Ishikawa (cell line): ENCODE measurements around the gene NFKBIA.

Experiments
- CEBPB ChIP-seq: IDR thresholded peaks from 2 replicates; pipeline ENCODE4 v1.6.1; 2012
- REST ChIP-seq: IDR thresholded peaks from 2 replicates; pipeline ENCODE4 v1.6.1; 2012; ENCODE audit warnings: low read depth, mild to moderate bottlenecking
- TCF12 ChIP-seq: IDR thresholded peaks from 2 replicates; pipeline ENCODE4 v1.6.1; 2012; ENCODE audit warnings: low read depth
- TF ChIP-seq, protein P1 (sequence below): IDR thresholded peaks from 2 replicates; pipeline ENCODE4 v1.6.1; 2012

DNA sequence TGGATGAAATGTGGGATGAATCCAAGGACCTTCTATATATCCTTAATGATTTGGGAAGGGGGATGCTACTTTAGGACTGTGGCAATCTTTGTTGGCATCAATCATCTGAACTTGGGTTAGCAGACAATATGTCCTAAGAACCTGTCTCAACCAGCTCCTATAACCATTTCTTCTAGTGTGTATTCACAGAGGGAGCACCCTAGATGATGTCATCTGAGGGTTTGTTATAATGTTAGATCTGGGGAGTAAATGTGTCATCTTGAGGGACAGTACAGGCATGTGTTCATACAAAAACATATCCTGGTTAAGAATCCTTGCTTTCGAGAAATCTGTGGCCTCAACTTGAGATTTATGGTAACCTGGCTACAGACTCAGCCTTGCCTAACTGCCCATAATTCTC, 41.9 kb upstream of the NFKBIA start:
- TF ChIP-seq, protein P1, sequence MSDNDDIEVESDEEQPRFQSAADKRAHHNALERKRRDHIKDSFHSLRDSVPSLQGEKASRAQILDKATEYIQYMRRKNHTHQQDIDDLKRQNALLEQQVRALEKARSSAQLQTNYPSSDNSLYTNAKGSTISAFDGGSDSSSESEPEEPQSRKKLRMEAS = no peak
- TF ChIP-seq CEBPB = no peak
- TF ChIP-seq TCF12 = no peak
- no peak for TF ChIP-seq REST
